Left kidney (tissue), 2 donors: Measurements from ENCODE around the gene TMEM221. TPM values are rescaled to one million over a fixed set of nuclear protein-coding genes. Genes with fewer than 3 reads are reported as not detected.
A peak's percentile ranks its signal among the peaks of the same experiment; 100 is the strongest.

Source experiments
- DNase-seq: peaks from one replicate; pipeline ENCODE4 v3.0.0-alpha.2; 2013
- polyA plus RNA-seq: library from polyadenylated mRNA; unstranded; fragments of 120-200 nt; gene quantifications from one replicate; pipeline ENCODE4 v1.2.1, GENCODE V29; 2013; ENCODE audit not compliant: insufficient read length

Gene TMEM221
- polyA plus RNA-seq, 1 donor = 2.9 TPM

- no peak for DNase-seq
These were observed 43.0 kb downstream of the TMEM221 start, which contains the start of gene BST2 for GRCh38 chr19:17405250-17406045. Gene BST2 (minus strand): TSS chr19:17405630. CDS start chr19:17405575, 55 bp downstream.

GRCh38 chr19:17404621-17405249, 43.7 kb downstream of the TMEM221 start:
- DNase-seq = no peak

GRCh38 chr19:17404015-17404414, 44.5 kb downstream of the TMEM221 start:
- DNase-seq = no peak

GRCh38 chr19:17402982-17403855, 45.2 kb downstream of the TMEM221 start:
- DNase-seq = no peak

- no peak for DNase-seq
These were observed 46.8 kb downstream of the TMEM221 start for GRCh38 chr19:17401628-17402027.

GRCh38 chr19:17398902-17399527, 49.5 kb downstream of the TMEM221 start:
- no peak for DNase-seq

GRCh38 chr19:17394891-17395415, 53.5 kb downstream of the TMEM221 start:
- no peak for DNase-seq

GRCh38 chr19:17393914-17394313, 54.6 kb downstream of the TMEM221 start, which contains the start of gene CCDC194:
Gene CCDC194 (minus strand): TSS chr19:17394196. CDS start chr19:17394158, 38 bp downstream.
- DNase-seq = no peak

- no peak for DNase-seq
These were observed 55.5 kb downstream of the TMEM221 start for GRCh38 chr19:17393002-17393401.

GRCh38 chr19:17391371-17392151, 56.9 kb downstream of the TMEM221 start:
- DNase-seq = no peak

- peak; percentile 92 for DNase-seq
These were observed 57.6 kb downstream of the TMEM221 start for GRCh38 chr19:17390665-17391370.

- no peak for DNase-seq
These were observed 58.4 kb downstream of the TMEM221 start for GRCh38 chr19:17389957-17390664.

- no peak for DNase-seq
These were observed 59.2 kb downstream of the TMEM221 start for GRCh38 chr19:17389288-17389687.

- DNase-seq = peak; percentile 64
These were observed 62.4 kb downstream of the TMEM221 start for GRCh38 chr19:17385878-17386611.
